Keratinocyte (primary cell): ENCODE data around the gene MAP7. TPM values are rescaled to one million over a fixed set of nuclear protein-coding genes. Genes with fewer than 3 reads are reported as not detected.

Source experiments
- DNase-seq: peaks from one replicate; pipeline ENCODE4 v3.0.0-alpha.2; 2011; ENCODE audit warnings: low read depth, missing footprints, low spot score
- FAIRE-seq: peaks from 2 replicates; lab custom pipeline; 2011; peaks lifted over from hg19 to GRCh38; lab: Jason Lieb, UNC
- H2AFZ ChIP-seq: 2 replicates; pipeline ENCODE4 v1.6.0; 2012; ENCODE audit warnings: low read length, control low read depth, inconsistent platforms; ENCODE audit not compliant: control insufficient read depth
- H3K27ac ChIP-seq: 2 replicates; pipeline ENCODE4 v1.5.1; 2011; ENCODE audit warnings: low read length; ENCODE audit not compliant: control insufficient read depth, insufficient read depth
- H3K27me3 ChIP-seq: 3 replicates; pipeline ENCODE4 v1.6.0; 2011; ENCODE audit warnings: low read length; ENCODE audit not compliant: control insufficient read depth, insufficient read depth; ENCODE audit errors: extremely low read depth
- H3K36me3 ChIP-seq, 2 experiments: 2 replicates in 1 of 2; 3 replicates in 1 of 2; pipeline ENCODE4 v1.5.1; 2011; ENCODE audit warnings: low read length in 2 of 2, mild to moderate bottlenecking in 1 of 2; ENCODE audit not compliant: control insufficient read depth in 2 of 2, insufficient read depth in 2 of 2; ENCODE audit errors: extremely low read depth in 1 of 2
- H3K4me1 ChIP-seq: 3 replicates; pipeline ENCODE4 v1.5.1; 2011; ENCODE audit warnings: low read length; ENCODE audit not compliant: control insufficient read depth, insufficient read depth; ENCODE audit errors: extremely low read depth
- H3K4me2 ChIP-seq: 3 replicates; pipeline ENCODE4 v1.6.0; 2011; ENCODE audit warnings: low read depth, low read length; ENCODE audit not compliant: control insufficient read depth, insufficient read depth; ENCODE audit errors: extremely low read depth
- H3K4me3 ChIP-seq, 3 experiments: fragments of 200-600 bp in 1 of 3; sonication (generic) in 1 of 3; 2 replicates in 2 of 3; 3 replicates in 1 of 3; pipeline ENCODE4 v1.5.1; 2011 to 2016; ENCODE audit warnings: low read length in 3 of 3, mild to moderate bottlenecking in 3 of 3, control low read depth in 2 of 3, inconsistent platforms in 1 of 3, low read depth in 1 of 3, mixed read lengths in 1 of 3, mixed run types in 1 of 3, moderate library complexity in 1 of 3; ENCODE audit not compliant: control insufficient read depth in 2 of 3, insufficient read depth in 2 of 3; ENCODE audit errors: extremely low read depth in 1 of 3
- H3K79me2 ChIP-seq: 2 replicates; pipeline ENCODE4 v1.6.0; 2012; ENCODE audit warnings: low read length; ENCODE audit not compliant: control insufficient read depth, insufficient read depth
- H3K9ac ChIP-seq: 3 replicates; pipeline ENCODE4 v1.6.0; 2011; ENCODE audit warnings: low read length; ENCODE audit not compliant: control insufficient read depth, insufficient read depth; ENCODE audit errors: extremely low read depth
- H3K9me1 ChIP-seq: 3 replicates; pipeline ENCODE4 v1.6.0; 2011; ENCODE audit warnings: low read length; ENCODE audit not compliant: control insufficient read depth, insufficient read depth; ENCODE audit errors: extremely low read depth
- H3K9me3 ChIP-seq: 2 replicates; pipeline ENCODE4 v1.5.1; 2012; ENCODE audit warnings: low read depth, low read length; ENCODE audit not compliant: control insufficient read depth
- H4K20me1 ChIP-seq: 3 replicates; pipeline ENCODE4 v1.6.0; 2011; ENCODE audit warnings: low read length; ENCODE audit not compliant: control insufficient read depth, insufficient read depth; ENCODE audit errors: extremely low read depth
- CTCF ChIP-seq, 3 experiments: IDR thresholded peaks in 1 of 3; conservative IDR thresholded peaks in 1 of 3; optimal IDR thresholded peaks in 1 of 3; 2 replicates in 2 of 3; 3 replicates in 1 of 3; pipeline versions ENCODE3 to v1.5.1; 2011; ENCODE audit warnings: low read length in 3 of 3, mild to moderate bottlenecking in 3 of 3, moderate library complexity in 2 of 3, control low read depth in 1 of 3, inconsistent platforms in 1 of 3; ENCODE audit not compliant: insufficient read depth in 2 of 3; ENCODE audit errors: extremely low read depth in 1 of 3
- EZH2 ChIP-seq: IDR thresholded peaks from one replicate; pipeline ENCODE4 v1.6.1; 2012; ENCODE audit warnings: inconsistent platforms, mild to moderate bottlenecking, low read length, moderate library complexity
- dilution Hi-C: fragments of 300-500 bp; cut with MboI; formaldehyde crosslinking; loops from one replicate; pipeline ENCODE4 v1.7.0; 2020; ENCODE audit warnings: low sequenced_read_pairs; ENCODE audit not compliant: extremely low pct_ligation_motif_present
- polyA plus RNA-seq, 5 experiments: library from polyadenylated mRNA; depleted of rRNA in 3 of 5; stranded (reverse) in 3 of 5; stranded (forward) in 1 of 5; unstranded in 1 of 5; fragments of >200 nt; gene quantifications; 1 replicate in 1 of 5; 2 replicates in 3 of 5; 3 replicates in 1 of 5; pipeline versions ENCODE4 v1.2.1 to v1.2.3, GENCODE V29; 2011 to 2012; ENCODE audit warnings: missing spikeins in 2 of 5, low read depth in 1 of 5, low replicate concordance in 1 of 5

The MAP7 gene
- polyA plus RNA-seq, 1 donor (not counting 4 experiments of a cell fraction or from before 2014, with no cell fraction given) = 11.8 TPM

GRCh38 chr6:136538836-136539235 lies 11.4 kb downstream of the MAP7 start:
- no peak for TF ChIP-seq CTCF (optimal IDR thresholded peaks at IDR 0.05 in 1 of 3, IDR thresholded peaks at IDR 0.05 in 1 of 3, conservative IDR thresholded peaks at IDR 0.05 in 1 of 3; ENCODE audit: extremely low read depth in 1 of 3, insufficient read depth in 2 of 3, low read length in 3 of 3)
- no peak for TF ChIP-seq EZH2
- H3K9ac ChIP-seq = no peak overlapping the region
- no peaks in the 10 kb centered on the region for H3K9me1 ChIP-seq
- H4K20me1 ChIP-seq = no peaks in the 10 kb centered on the region
- no peak overlapping the region for H3K4me3 ChIP-seq
- no peak for DNase-seq
- no peaks in the 10 kb centered on the region for H3K9me3 ChIP-seq
- H2AFZ ChIP-seq = no peak overlapping the region
- no peaks in the 10 kb centered on the region for H3K27me3 ChIP-seq
- H3K27ac ChIP-seq = no peak overlapping the region
- H3K4me2 ChIP-seq = no peak overlapping the region
- H3K79me2 ChIP-seq = peaks cover 56% of the 10 kb centered on the region
- H3K36me3 ChIP-seq = no peaks in the 10 kb centered on the region
- peak; percentile 5 for FAIRE-seq
- dilution Hi-C loops = no loop called here
- H3K4me1 ChIP-seq = no peaks in the 10 kb centered on the region

- H3K9me1 ChIP-seq = no peaks in the 10 kb centered on the region
- TF ChIP-seq CTCF (optimal IDR thresholded peaks at IDR 0.05 in 1 of 3, IDR thresholded peaks at IDR 0.05 in 1 of 3, conservative IDR thresholded peaks at IDR 0.05 in 1 of 3; ENCODE audit: extremely low read depth in 1 of 3, insufficient read depth in 2 of 3, low read length in 3 of 3) (no peak), EZH2 (no peak)
- no peaks in the 10 kb centered on the region for H3K36me3 ChIP-seq
- no peak overlapping the region for H2AFZ ChIP-seq
- no peaks in the 10 kb centered on the region for H4K20me1 ChIP-seq
- no peak overlapping the region for H3K4me3 ChIP-seq
- no peaks in the 10 kb centered on the region for H3K9me3 ChIP-seq
- FAIRE-seq (no peak), DNase-seq (no peak)
- no peak overlapping the region for H3K9ac ChIP-seq
- H3K27ac ChIP-seq = no peak overlapping the region
- H3K4me2 ChIP-seq = no peak overlapping the region
- H3K4me1 ChIP-seq = no peaks in the 10 kb centered on the region
- H3K79me2 ChIP-seq = peaks cover 43% of the 10 kb centered on the region
- H3K27me3 ChIP-seq = no peaks in the 10 kb centered on the region
- dilution Hi-C loops = no loop called here
Observed at GRCh38 chr6:136535880-136536650, 14.2 kb downstream of the MAP7 start.
